ENCODE data around the gene RTN3.

DNA sequence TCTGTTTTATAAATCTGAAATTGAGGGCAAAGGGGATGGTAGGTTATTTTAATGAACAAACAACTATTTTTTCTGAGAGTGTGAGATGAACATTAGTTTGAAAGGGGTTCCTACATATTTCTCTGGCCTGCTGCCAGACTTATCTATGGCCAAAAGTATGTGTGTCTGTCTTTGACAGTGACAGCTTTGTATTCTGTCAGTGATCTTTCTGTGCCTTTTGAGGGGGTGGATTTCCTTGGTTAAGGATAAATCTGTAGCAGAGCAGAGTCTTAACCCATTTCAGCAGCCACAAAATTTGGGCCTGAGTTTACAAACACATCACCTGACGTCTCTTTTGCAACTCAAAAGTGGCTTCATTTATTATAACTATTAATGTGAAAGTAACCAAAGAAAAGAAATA is 56.4 kb downstream of the RTN3 start:
- TF ChIP-seq, protein P1, sequence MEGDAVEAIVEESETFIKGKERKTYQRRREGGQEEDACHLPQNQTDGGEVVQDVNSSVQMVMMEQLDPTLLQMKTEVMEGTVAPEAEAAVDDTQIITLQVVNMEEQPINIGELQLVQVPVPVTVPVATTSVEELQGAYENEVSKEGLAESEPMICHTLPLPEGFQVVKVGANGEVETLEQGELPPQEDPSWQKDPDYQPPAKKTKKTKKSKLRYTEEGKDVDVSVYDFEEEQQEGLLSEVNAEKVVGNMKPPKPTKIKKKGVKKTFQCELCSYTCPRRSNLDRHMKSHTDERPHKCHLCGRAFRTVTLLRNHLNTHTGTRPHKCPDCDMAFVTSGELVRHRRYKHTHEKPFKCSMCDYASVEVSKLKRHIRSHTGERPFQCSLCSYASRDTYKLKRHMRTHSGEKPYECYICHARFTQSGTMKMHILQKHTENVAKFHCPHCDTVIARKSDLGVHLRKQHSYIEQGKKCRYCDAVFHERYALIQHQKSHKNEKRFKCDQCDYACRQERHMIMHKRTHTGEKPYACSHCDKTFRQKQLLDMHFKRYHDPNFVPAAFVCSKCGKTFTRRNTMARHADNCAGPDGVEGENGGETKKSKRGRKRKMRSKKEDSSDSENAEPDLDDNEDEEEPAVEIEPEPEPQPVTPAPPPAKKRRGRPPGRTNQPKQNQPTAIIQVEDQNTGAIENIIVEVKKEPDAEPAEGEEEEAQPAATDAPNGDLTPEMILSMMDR (IDR thresholded peaks at IDR 0.05): no peak
- TF ChIP-seq POLR2A (IDR thresholded peaks at IDR 0.05): no peak
- TF ChIP-seq POLR2AphosphoS5 (IDR thresholded peaks at IDR 0.05): no peak
- TF ChIP-seq EP300 (IDR thresholded peaks at IDR 0.05): no peak

Data from upper lobe of left lung (tissue), 4 donors.